Measurements from ENCODE around the gene PODN.

- no peak for TF ChIP-seq CTCF (IDR thresholded peaks at IDR 0.05)
- TF ChIP-seq POLR2A (IDR thresholded peaks at IDR 0.05; ENCODE audit: low read depth), result no peak
- no peak for TF ChIP-seq EP300 (IDR thresholded peaks at IDR 0.05)
- no peak for TF ChIP-seq POLR2AphosphoS5 (IDR thresholded peaks at IDR 0.05)
Measured at GRCh38 chr1:53122201-53122885, 60.3 kb downstream of the PODN start.

Measured in esophagus muscularis mucosa (tissue), 4 donors.